Ovary (tissue), 9 donors: ENCODE measurements around the gene ZBTB7B. TPM values are rescaled to one million over a fixed set of nuclear protein-coding genes. Genes with fewer than 3 reads are reported as not detected.

Experiments used
- DNase-seq, 5 donors: peaks; one replicate each; pipeline ENCODE4 v3.0.0-alpha.2; 2019 to 2020
- H3K27ac ChIP-seq, 2 donors: fragments of 200-600 bp; one replicate each; pipeline versions ENCODE4 v1.5.1 to v1.8.0; 2019 to 2022
- H3K27me3 ChIP-seq: fragments of 200-600 bp; one replicate; pipeline ENCODE4 v1.8.0; 2022
- H3K36me3 ChIP-seq: fragments of 200-600 bp; sonication (generic); one replicate; pipeline ENCODE4 v1.5.1; 2019
- H3K4me1 ChIP-seq: one replicate; pipeline ENCODE4 v1.8.1; 2013; ENCODE audit warnings: mild to moderate bottlenecking, moderate library complexity; ENCODE audit not compliant: insufficient read depth
- H3K4me3 ChIP-seq: fragments of 200-600 bp; sonication (generic); one replicate; pipeline ENCODE4 v1.5.1; 2017
- H3K9me3 ChIP-seq, 2 donors: fragments of 200-600 bp in 1 of 2; sonication (generic) in 1 of 2; one replicate each; pipeline versions ENCODE4 v1.5.1 to v1.8.1; 2013 to 2019; ENCODE audit warnings: mild to moderate bottlenecking in 1 of 2, moderate library complexity in 1 of 2
- CTCF ChIP-seq, 3 donors: fragments of 450-650 bp in 2 of 3; fragments of 200-600 bp in 1 of 3; IDR thresholded peaks; one replicate each; pipeline versions ENCODE4 v1.5.1 to v1.8.0; 2016 to 2022; ENCODE audit warnings: antibody characterized with exemption in 3 of 3, mild to moderate bottlenecking in 1 of 3
- EP300 ChIP-seq: sonication (generic); formaldehyde crosslinking; IDR thresholded peaks from one replicate; pipeline ENCODE4 v1.6.1; 2017; ENCODE audit warnings: antibody characterized with exemption
- POLR2A ChIP-seq: fragments of 450-650 bp; IDR thresholded peaks from one replicate; pipeline ENCODE4 v1.6.1; 2017; ENCODE audit warnings: antibody characterized with exemption, mild to moderate bottlenecking, moderate library complexity
- WGBS, 3 donors: extraction: QIAGEN DNeasy Blood & Tissue Kit in 1 of 3; methylation state at CpG; one replicate each; pipeline versions ENCODE4 v1.1.5 to v1.1.7; 2013 to 2017; 5-methylcytosine and 5-hydroxymethylcytosine counted together
- intact Hi-C, 4 donors: fragments of 100-400 bp; cut with DNase I; formaldehyde crosslinking; loops; one replicate each; pipeline versions ENCODE4 v1.11.0 to v1.15.1; 2022 to 2023
- polyA plus RNA-seq, 2 donors: library from polyadenylated mRNA; stranded (reverse); fragments of 200-250 nt in 1 of 2; fragments of 350-450 nt in 1 of 2; fragmentation: Illumina TruSeq in 1 of 2; extraction: RNeasy Lipid Tissue Mini Kit (QIAGEN cat#74804) in 1 of 2; gene quantifications; one replicate each; pipeline ENCODE4 v1.2.3, GENCODE V29; 2013 to 2014
- total RNA-seq, 7 donors: library from RNA; depleted of rRNA in 2 of 7; stranded (reverse); fragments of >200 nt in 2 of 7; fragmentation: NEBNext Ultra II Directional in 3 of 7; extraction: Animal tissue kit (Norgen Biotek cat#: 25700) in 3 of 7; gene quantifications; one replicate each; pipeline versions ENCODE4 v1.1.0 to v1.2.4, GENCODE V29; 2016 to 2023
- donor health status: DM: no; HTN: no; CAD: no; lungs with moderate emphysema.
- donor health status: DM: no; HTN: no; CAD: no.
- donor health status: Bipolar disorder and iron deficiency.
- donor health status: DM: yes; HTN: yes; CAD: no.
- donor health status: DM: no; HTN: no; CAD: no.
- donor health status: DM: yes; HTN: yes; CAD: no.

Gene ZBTB7B
- total and polyA plus RNA-seq, 9 donors = 3.6 to 45.5 (median 28.9) TPM

GRCh38 chr1:155000726-155001424, 1.7 kb upstream of the ZBTB7B start:
- H3K4me1 ChIP-seq = peaks cover 11% of the 10 kb centered on the region
- H3K27me3 ChIP-seq = no peaks in the 10 kb centered on the region
- peak; percentile 90 to 92 (median 91) for DNase-seq
- WGBS, 3 donors = 1% methylated on average over 20 to 43 of the region's 43 CpGs
- TF ChIP-seq CTCF (IDR thresholded peaks at IDR 0.05) (peak in 2 of 3 donors; percentile 32 to 74), POLR2A (peak; percentile 94), EP300 (no peak)
- no peaks in the 10 kb centered on the region for H3K9me3 ChIP-seq
- peak overlapping the region; percentile 94 to 95 for H3K27ac ChIP-seq
- H3K4me3 ChIP-seq = peak overlapping the region; percentile 82
- intact Hi-C loops = loop anchor here in 3 of 4 donors (2.0 to 5.0 kb wide), 3 partner anchors 26 to 44 kb away; partner anchors contain the start of genes CKS1B (in 1 of the 3), PBXIP1 (in 1 of the 3) and PYGO2 (in 1 of the 3)
- no peaks in the 10 kb centered on the region for H3K36me3 ChIP-seq

GRCh38 chr1:155001425-155001674, 1.3 kb upstream of the ZBTB7B start:
- Histone ChIP-seq H3K36me3 (no peaks in the 10 kb centered on the region), H3K4me1 (peaks cover 11% of the 10 kb centered on the region), H3K9me3 (no peaks in the 10 kb centered on the region), H3K27ac (peak overlapping the region; percentile 94 to 95), H3K27me3 (no peaks in the 10 kb centered on the region), H3K4me3 (peak overlapping the region; percentile 82)
- DNase-seq = no peak
- TF ChIP-seq EP300 (no peak), POLR2A (no peak), CTCF (IDR thresholded peaks at IDR 0.05) (no peak)
- 0 to 2% (median 1%) methylated on average over 11 of the region's 11 CpGs for WGBS, 3 donors
- intact Hi-C loops = loop anchor here in 3 of 4 donors (2.0 to 5.0 kb wide), 3 partner anchors 27 to 44 kb away; partner anchors contain the start of genes CKS1B (in 1 of the 3), PBXIP1 (in 1 of the 3) and PYGO2 (in 1 of the 3)

GRCh38 chr1:155001675-155002463, 733 bp upstream of the ZBTB7B start:
- WGBS, 3 donors = 1 to 2% (median 1%) methylated on average over 31 to 38 of the region's 38 CpGs
- peak; percentile 92 for TF ChIP-seq POLR2A
- no peak for TF ChIP-seq EP300
- TF ChIP-seq CTCF (IDR thresholded peaks at IDR 0.05) = peak in 2 of 3 donors; percentile 48 to 58
- intact Hi-C loops = loop anchor here in 3 of 4 donors (2.0 to 5.0 kb wide), 3 partner anchors 27 to 45 kb away; partner anchors contain the start of genes CKS1B (in 1 of the 3), PBXIP1 (in 1 of the 3) and PYGO2 (in 1 of the 3)
- H3K9me3 ChIP-seq = no peaks in the 10 kb centered on the region
- no peaks in the 10 kb centered on the region for H3K36me3 ChIP-seq
- H3K27me3 ChIP-seq = no peaks in the 10 kb centered on the region
- DNase-seq = peak; percentile 99 to 100 (median 100)
- peak overlapping the region; percentile 82 for H3K4me3 ChIP-seq
- H3K4me1 ChIP-seq = peaks cover 11% of the 10 kb centered on the region
- H3K27ac ChIP-seq = peak overlapping the region; percentile 94 to 95

- WGBS, 3 donors = 0 to 1% (median 0%) methylated on average over 34 to 37 of the region's 37 CpGs
- H3K9me3 ChIP-seq = no peaks in the 10 kb centered on the region
- peaks cover 11% of the 10 kb centered on the region for H3K4me1 ChIP-seq
- peak; percentile 56 to 80 (median 69) for DNase-seq
- no peaks in the 10 kb centered on the region for H3K36me3 ChIP-seq
- peak overlapping the region; percentile 90 to 96 for H3K27ac ChIP-seq
- peak overlapping the region; percentile 82 for H3K4me3 ChIP-seq
- intact Hi-C loops = loop anchor here in 2 of 4 donors (5.0 kb wide), 2 partner anchors 41 to 46 kb away; partner anchors contain the start of genes PBXIP1 (in 1 of the 2) and PYGO2 (in 1 of the 2)
- TF ChIP-seq EP300 (no peak), CTCF (IDR thresholded peaks at IDR 0.05) (no peak), POLR2A (no peak)
- no peaks in the 10 kb centered on the region for H3K27me3 ChIP-seq
Observed at GRCh38 chr1:155003227-155003765, 694 bp downstream of the ZBTB7B start.
